ENCODE measurements around the gene EIF2S2. TPM values are rescaled to one million over a fixed set of nuclear protein-coding genes. Genes with fewer than 3 reads are reported as not detected.

Gene EIF2S2
- polyA plus RNA-seq, 3 donors = 18.8 to 20.1 (median 18.9) TPM

DNA sequence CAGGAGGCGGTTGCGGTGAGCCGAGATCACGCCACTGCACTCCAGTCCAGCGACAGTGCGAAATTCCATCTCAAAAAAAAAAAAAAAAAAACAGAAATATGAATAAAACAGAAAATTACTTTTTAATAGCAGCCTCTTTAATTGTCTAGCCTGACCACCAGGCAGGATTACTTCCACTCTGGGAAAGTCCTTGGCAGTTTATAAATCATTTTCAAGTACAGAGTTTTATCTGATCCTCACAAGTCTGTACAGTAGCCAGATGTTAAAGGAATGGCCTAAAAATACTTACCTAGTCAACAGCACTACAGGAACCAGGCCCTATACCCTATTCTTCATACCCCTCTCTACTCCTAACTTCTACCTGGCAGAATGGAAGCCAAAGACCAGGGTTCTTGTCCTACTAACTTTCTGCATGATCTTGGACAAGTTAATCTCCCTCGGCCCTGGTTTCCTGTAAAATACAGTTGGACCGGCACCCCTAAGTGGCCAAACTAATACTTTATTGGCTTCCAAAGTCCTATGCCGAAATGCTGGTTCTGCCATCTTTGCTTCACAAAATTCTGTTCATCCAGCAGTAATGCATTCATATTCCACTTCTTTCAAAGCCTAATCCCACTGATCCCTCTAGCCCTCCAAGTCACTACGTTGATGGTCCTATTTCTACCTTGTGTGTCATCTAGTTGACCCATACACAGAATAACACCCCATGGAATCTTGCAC, 1.9 kb downstream of the EIF2S2 start:
- WGBS (ENCODE audit: insufficient coverage) = 76% methylated on average over 3 of the region's 10 CpGs
- Histone ChIP-seq H3K4me2 (replicated peaks; ENCODE audit: extremely low read depth, low read length, poor library complexity, severe bottlenecking) (peak overlapping the region; percentile 100), H3K4me3 (replicated peaks in 1 of 3; ENCODE audit: low read depth in 2 of 3, low read length in 3 of 3) (peak overlapping the region in 2 of 3 experiments; percentile 93 to 99), H3K9ac (ENCODE audit: insufficient read depth, low read length, poor library complexity, severe bottlenecking) (peak overlapping the region; percentile 91), H4K20me1 (ENCODE audit: insufficient read depth, low read length) (peaks cover 67% of the 10 kb centered on the region), H3K27me3 (ENCODE audit: control insufficient read depth in 2 of 2, insufficient read depth in 2 of 2, low read length in 2 of 2) (no peaks in the 10 kb centered on the region), H3K9me3 (replicated peaks in 1 of 2; ENCODE audit: control insufficient read depth in 1 of 2, insufficient read depth in 1 of 2, low read length in 2 of 2) (no peaks in the 10 kb centered on the region), H2AFZ (ENCODE audit: insufficient read depth, low read depth, low read length, poor library complexity, severe bottlenecking) (no peak overlapping the region), H3K27ac (ENCODE audit: low read depth in 1 of 2, low read length in 2 of 2) (peak overlapping the region in 1 of 2 donors; percentile 94), H3K36me3 (replicated peaks in 1 of 2; ENCODE audit: control insufficient read depth in 1 of 2, insufficient read depth in 2 of 2, low read length in 2 of 2) (peaks cover 6 to 26% of the 10 kb centered on the region in 2 donors), H3K79me2 (ENCODE audit: insufficient read depth, low read length) (peaks cover 69% of the 10 kb centered on the region), H3K4me1 (ENCODE audit: control insufficient read depth in 1 of 2, insufficient read depth in 2 of 2, low read length in 2 of 2) (peaks cover 24 to 48% of the 10 kb centered on the region in 2 donors)
- Mint-ChIP-seq H3K9me3 (no peaks in the 10 kb centered on the region), H3K36me3 (peaks cover 15 to 33% of the 10 kb centered on the region in 2 donors), H3K27me3 (ENCODE audit: low read depth in 3 of 3) (peaks cover 0 to 1% (median 0%) of the 10 kb centered on the region in 3 donors), H3K4me1 (peaks cover 54% of the 10 kb centered on the region), H3K27ac (peak overlapping the region in 6 of 7 donors; percentile 18 to 95 (median 66)), H3K4me3 (peak overlapping the region; percentile 93 to 97)
- DNase-seq = no peak
- TF ChIP-seq CTCF (IDR thresholded peaks at IDR 0.05) = no peak
- intact Hi-C loops (cut with micrococcal nuclease) = loop anchor here (2.0 to 10.0 kb wide), 4 partner anchors 115 to 298 kb away; partner anchors contain the start of genes RALY (in 2 of the 2), AHCY (in 1 of the 2) and CHMP4B (in 1 of the 2)

DNA sequence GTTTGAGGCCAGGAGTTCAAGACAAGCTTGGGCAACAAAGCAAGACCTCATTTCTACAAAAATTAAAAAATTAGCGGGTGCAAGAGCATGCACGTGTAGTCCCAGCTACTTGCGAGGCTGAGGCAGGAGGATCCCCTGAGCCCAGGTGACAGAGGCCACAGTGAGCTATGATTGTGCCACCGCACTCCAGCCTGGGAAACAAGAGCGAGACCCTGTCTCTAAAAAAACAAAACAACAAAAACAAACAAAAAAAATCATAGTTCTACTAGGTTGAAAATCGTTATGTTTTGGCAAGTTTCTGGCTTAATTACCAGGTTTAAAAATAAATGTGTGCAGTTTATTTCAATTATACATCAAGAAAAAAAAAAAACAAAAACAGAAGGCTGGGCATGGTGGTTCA, 2.6 kb downstream of the EIF2S2 start:
- DNase-seq = no peak
- intact Hi-C loops (cut with micrococcal nuclease) = no loop called here
- Histone ChIP-seq H3K4me3 (replicated peaks in 1 of 3; ENCODE audit: low read depth in 2 of 3, low read length in 3 of 3) (no peak overlapping the region), H3K4me1 (ENCODE audit: control insufficient read depth in 1 of 2, insufficient read depth in 2 of 2, low read length in 2 of 2) (peaks cover 30 to 55% of the 10 kb centered on the region in 2 donors), H2AFZ (ENCODE audit: insufficient read depth, low read depth, low read length, poor library complexity, severe bottlenecking) (no peak overlapping the region), H3K79me2 (ENCODE audit: insufficient read depth, low read length) (peaks cover 77% of the 10 kb centered on the region), H3K9me3 (replicated peaks in 1 of 2; ENCODE audit: control insufficient read depth in 1 of 2, insufficient read depth in 1 of 2, low read length in 2 of 2) (no peaks in the 10 kb centered on the region), H3K9ac (ENCODE audit: insufficient read depth, low read length, poor library complexity, severe bottlenecking) (no peak overlapping the region), H3K27ac (ENCODE audit: low read depth in 1 of 2, low read length in 2 of 2) (peak overlapping the region in 1 of 2 donors; percentile 12), H4K20me1 (ENCODE audit: insufficient read depth, low read length) (peaks cover 75% of the 10 kb centered on the region), H3K27me3 (ENCODE audit: control insufficient read depth in 2 of 2, insufficient read depth in 2 of 2, low read length in 2 of 2) (no peaks in the 10 kb centered on the region), H3K4me2 (replicated peaks; ENCODE audit: extremely low read depth, low read length, poor library complexity, severe bottlenecking) (no peak overlapping the region), H3K36me3 (replicated peaks in 1 of 2; ENCODE audit: control insufficient read depth in 1 of 2, insufficient read depth in 2 of 2, low read length in 2 of 2) (peaks cover 12 to 33% of the 10 kb centered on the region in 2 donors)
- 95% methylated on average over 3 of the region's 6 CpGs for WGBS (ENCODE audit: insufficient coverage)
- Mint-ChIP-seq H3K27ac (peak overlapping the region in 2 of 7 donors; percentile 2 to 74), H3K36me3 (peaks cover 22 to 41% of the 10 kb centered on the region in 2 donors), H3K27me3 (ENCODE audit: low read depth in 3 of 3) (peaks cover 0 to 2% (median 0%) of the 10 kb centered on the region in 3 donors), H3K4me3 (no peak overlapping the region), H3K4me1 (peaks cover 60% of the 10 kb centered on the region), H3K9me3 (no peaks in the 10 kb centered on the region)
- TF ChIP-seq CTCF (IDR thresholded peaks at IDR 0.05) = no peak

All from CD14-positive monocyte (primary cell).